Osteoblast (primary cell): ENCODE data around the gene ENPEP. TPM values are rescaled to one million over a fixed set of nuclear protein-coding genes. Genes with fewer than 3 reads are reported as not detected.

ENCODE experiments used
- DNase-seq: peaks from one replicate; pipeline ENCODE4 v3.0.0; 2011; ENCODE audit warnings: low spot score, mixed read lengths; ENCODE audit not compliant: insufficient read length; ENCODE audit errors: missing footprints
- H2AFZ ChIP-seq: 2 replicates; pipeline ENCODE4 v1.6.0; 2011; ENCODE audit warnings: mild to moderate bottlenecking, low read length
- H3K27ac ChIP-seq: 2 replicates; pipeline ENCODE4 v1.5.1; 2011; ENCODE audit warnings: mild to moderate bottlenecking, low read depth, low read length, moderate library complexity
- H3K27me3 ChIP-seq: 2 replicates; pipeline ENCODE4 v1.6.0; 2012; ENCODE audit warnings: mild to moderate bottlenecking, control low read depth, inconsistent platforms, low read length, moderate library complexity; ENCODE audit not compliant: insufficient read depth
- H3K36me3 ChIP-seq: 2 replicates; pipeline ENCODE4 v1.5.1; 2011; ENCODE audit warnings: mild to moderate bottlenecking, low read length, control low read depth, moderate library complexity; ENCODE audit not compliant: insufficient read depth
- H3K4me1 ChIP-seq: 2 replicates; pipeline ENCODE4 v1.5.1; 2011; ENCODE audit warnings: mild to moderate bottlenecking, low read length, control low read depth, moderate library complexity; ENCODE audit not compliant: insufficient read depth
- H3K4me2 ChIP-seq: 2 replicates; pipeline ENCODE4 v1.6.0; 2011; ENCODE audit warnings: mild to moderate bottlenecking, low read length; ENCODE audit not compliant: insufficient read depth
- H3K4me3 ChIP-seq: fragments of 200-600 bp; sonication (generic); 3 replicates; pipeline ENCODE4 v1.5.1; 2012; ENCODE audit warnings: mild to moderate bottlenecking, low read length, inconsistent platforms; ENCODE audit not compliant: insufficient read depth
- H3K79me2 ChIP-seq: 2 replicates; pipeline ENCODE4 v1.6.0; 2012; ENCODE audit warnings: mild to moderate bottlenecking, low read length, control low read depth, inconsistent platforms; ENCODE audit not compliant: insufficient read depth
- H3K9me3 ChIP-seq: 2 replicates; pipeline ENCODE4 v1.5.1; 2011; ENCODE audit warnings: low read depth, low read length, control low read depth
- H4K20me1 ChIP-seq: 2 replicates; pipeline ENCODE4 v1.6.0; 2012; ENCODE audit warnings: mild to moderate bottlenecking, low read length, control low read depth; ENCODE audit not compliant: insufficient read depth
- total RNA-seq: library from RNA; depleted of rRNA; stranded (reverse); fragments of >200 nt; gene quantifications from 2 replicates; pipeline ENCODE4 v1.2.3, GENCODE V29; 2012
- TF ChIP-seq, protein P1 (sequence below): IDR thresholded peaks from 2 replicates; pipeline ENCODE4 v1.5.1; 2011; ENCODE audit warnings: mild to moderate bottlenecking, low read depth, low read length, moderate library complexity; ENCODE audit errors: extremely low read depth

ENPEP gene
- total RNA-seq, 1 donor = 1.1 TPM

GRCh38 chr4:110587666-110588285 lies 111.8 kb downstream of the ENPEP start:
- Histone ChIP-seq H3K79me2 (no peaks in the 10 kb centered on the region), H3K4me2 (no peak overlapping the region), H3K4me3 (no peak overlapping the region), H4K20me1 (no peaks in the 10 kb centered on the region), H3K27ac (no peak overlapping the region), H3K36me3 (no peaks in the 10 kb centered on the region), H3K4me1 (no peaks in the 10 kb centered on the region), H2AFZ (no peak overlapping the region), H3K27me3 (peaks cover 6% of the 10 kb centered on the region), H3K9me3 (no peaks in the 10 kb centered on the region)
- no peak for DNase-seq
- TF ChIP-seq, protein P1, sequence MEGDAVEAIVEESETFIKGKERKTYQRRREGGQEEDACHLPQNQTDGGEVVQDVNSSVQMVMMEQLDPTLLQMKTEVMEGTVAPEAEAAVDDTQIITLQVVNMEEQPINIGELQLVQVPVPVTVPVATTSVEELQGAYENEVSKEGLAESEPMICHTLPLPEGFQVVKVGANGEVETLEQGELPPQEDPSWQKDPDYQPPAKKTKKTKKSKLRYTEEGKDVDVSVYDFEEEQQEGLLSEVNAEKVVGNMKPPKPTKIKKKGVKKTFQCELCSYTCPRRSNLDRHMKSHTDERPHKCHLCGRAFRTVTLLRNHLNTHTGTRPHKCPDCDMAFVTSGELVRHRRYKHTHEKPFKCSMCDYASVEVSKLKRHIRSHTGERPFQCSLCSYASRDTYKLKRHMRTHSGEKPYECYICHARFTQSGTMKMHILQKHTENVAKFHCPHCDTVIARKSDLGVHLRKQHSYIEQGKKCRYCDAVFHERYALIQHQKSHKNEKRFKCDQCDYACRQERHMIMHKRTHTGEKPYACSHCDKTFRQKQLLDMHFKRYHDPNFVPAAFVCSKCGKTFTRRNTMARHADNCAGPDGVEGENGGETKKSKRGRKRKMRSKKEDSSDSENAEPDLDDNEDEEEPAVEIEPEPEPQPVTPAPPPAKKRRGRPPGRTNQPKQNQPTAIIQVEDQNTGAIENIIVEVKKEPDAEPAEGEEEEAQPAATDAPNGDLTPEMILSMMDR = no peak

- Histone ChIP-seq H3K79me2 (no peaks in the 10 kb centered on the region), H4K20me1 (no peaks in the 10 kb centered on the region), H3K9me3 (no peaks in the 10 kb centered on the region), H3K36me3 (no peaks in the 10 kb centered on the region), H3K4me3 (no peak overlapping the region), H2AFZ (no peak overlapping the region), H3K4me1 (no peaks in the 10 kb centered on the region), H3K4me2 (no peak overlapping the region), H3K27me3 (peaks cover 7% of the 10 kb centered on the region), H3K27ac (no peak overlapping the region)
- no peak for DNase-seq
- TF ChIP-seq, protein P1 = peak; percentile 41
These were observed 113.3 kb downstream of the ENPEP start for GRCh38 chr4:110589297-110589696.

DNA sequence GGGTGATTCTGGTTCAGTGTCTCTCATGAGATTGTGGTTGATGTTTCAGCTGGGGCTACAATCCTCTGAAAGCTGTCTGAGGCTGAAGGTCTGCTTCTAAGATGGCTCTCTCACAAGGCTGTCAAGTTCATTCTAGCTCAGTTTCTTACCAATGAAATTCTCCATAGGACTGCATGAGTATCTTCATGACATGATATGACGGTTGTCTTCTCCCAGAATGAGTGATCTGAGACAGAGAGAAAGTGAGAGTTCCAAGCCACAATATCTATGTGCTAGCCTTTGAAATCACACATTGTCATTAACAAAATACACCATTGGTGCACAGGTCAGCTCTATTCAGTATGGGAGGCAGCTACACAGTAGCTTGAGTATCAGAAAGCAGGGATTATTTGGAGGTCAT lies 119.6 kb downstream of the ENPEP start:
- Histone ChIP-seq H3K27me3 (peaks cover 8% of the 10 kb centered on the region), H3K4me2 (no peak overlapping the region), H2AFZ (no peak overlapping the region), H3K4me3 (no peak overlapping the region), H3K79me2 (no peaks in the 10 kb centered on the region), H3K27ac (no peak overlapping the region), H3K9me3 (no peaks in the 10 kb centered on the region), H3K4me1 (no peaks in the 10 kb centered on the region), H3K36me3 (no peaks in the 10 kb centered on the region), H4K20me1 (no peaks in the 10 kb centered on the region)
- DNase-seq = no peak
- TF ChIP-seq, protein P1 = no peak

DNA sequence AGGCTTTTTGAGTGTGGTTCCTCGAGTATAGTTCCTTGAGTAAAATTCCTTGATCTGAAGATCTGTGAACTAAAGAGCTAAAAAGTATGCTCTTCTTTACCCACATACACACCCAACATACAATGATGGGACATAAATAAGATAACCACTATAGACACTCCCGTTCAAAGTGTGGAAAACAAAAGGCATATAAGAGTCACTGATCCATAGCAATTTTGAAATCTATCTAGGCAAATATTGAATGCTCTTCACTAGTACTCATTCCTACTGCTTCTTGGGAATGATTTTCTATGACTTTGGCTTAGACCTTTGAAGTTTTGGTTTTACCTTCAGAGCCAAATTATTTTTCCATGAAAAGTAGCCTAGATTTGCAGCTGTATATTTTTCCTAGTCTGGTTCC lies 120.5 kb downstream of the ENPEP start:
- H3K4me2 ChIP-seq = no peak overlapping the region
- H3K9me3 ChIP-seq = no peaks in the 10 kb centered on the region
- no peak overlapping the region for H2AFZ ChIP-seq
- no peak overlapping the region for H3K4me3 ChIP-seq
- H3K27me3 ChIP-seq = peaks cover 12% of the 10 kb centered on the region
- H4K20me1 ChIP-seq = no peaks in the 10 kb centered on the region
- H3K36me3 ChIP-seq = no peaks in the 10 kb centered on the region
- no peaks in the 10 kb centered on the region for H3K79me2 ChIP-seq
- H3K4me1 ChIP-seq = no peaks in the 10 kb centered on the region
- TF ChIP-seq, protein P1 = no peak
- no peak overlapping the region for H3K27ac ChIP-seq
- no peak for DNase-seq
